ENCODE data around the gene MYO1E. TPM values are rescaled to one million over a fixed set of nuclear protein-coding genes. Genes with fewer than 3 reads are reported as not detected.

MYO1E gene
- polyA plus RNA-seq, 1 donor from 2014 or later: 0.38 TPM

GRCh38 chr15:59313641-59314332 lies 58.9 kb downstream of the MYO1E start:
- Histone ChIP-seq H3K9me2 (ENCODE audit: insufficient read depth, low read length) (no peaks in the 10 kb centered on the region), H3K9me3 (ENCODE audit: low read length) (no peaks in the 10 kb centered on the region), H3K27ac (ENCODE audit: low read length) (no peak overlapping the region), H4K20me1 (ENCODE audit: insufficient read depth) (no peaks in the 10 kb centered on the region), H2AFZ (ENCODE audit: low read depth, low read length) (no peak overlapping the region), H3K36me3 (ENCODE audit: insufficient read depth, low read length) (no peaks in the 10 kb centered on the region), H3K4me2 (ENCODE audit: low read length) (no peak overlapping the region), H3F3A (ENCODE audit: insufficient read depth, low read length, poor library complexity, severe bottlenecking) (no peaks in the 10 kb centered on the region), H3K9ac (ENCODE audit: low read length) (no peak overlapping the region), H3K27me3 (ENCODE audit: insufficient read depth, low read depth, low read length) (no peaks in the 10 kb centered on the region), H3K4me3 (ENCODE audit: low read length) (no peak overlapping the region), H3K79me2 (replicated peaks; ENCODE audit: insufficient read depth, low read length) (no peaks in the 10 kb centered on the region)
- no peak for TF ChIP-seq TAF1 (IDR thresholded peaks at IDR 0.05; ENCODE audit: low read depth)
- TF ChIP-seq CTCF (IDR thresholded peaks at IDR 0.05; ENCODE audit: poor library complexity, severe bottlenecking): no peak
- TF ChIP-seq EP300 (conservative IDR thresholded peaks at IDR 0.05; ENCODE audit: poor library complexity, severe bottlenecking): no peak
- no peak for TF ChIP-seq RAD21 (conservative IDR thresholded peaks at IDR 0.05)
- TF ChIP-seq REST (IDR thresholded peaks at IDR 0.05; ENCODE audit: borderline replicate concordance): no peak
- TF ChIP-seq SMC3 (conservative IDR thresholded peaks at IDR 0.05; ENCODE audit: poor library complexity): no peak
- TF ChIP-seq POLR2AphosphoS5 (IDR thresholded peaks at IDR 0.05): no peak
- TF ChIP-seq EZH2 (IDR thresholded peaks at IDR 0.05; ENCODE audit: borderline replicate concordance, insufficient read depth, low read length, poor library complexity, severe bottlenecking): no peak

- Histone ChIP-seq H3F3A (ENCODE audit: insufficient read depth, low read length, poor library complexity, severe bottlenecking) (no peaks in the 10 kb centered on the region), H3K79me2 (replicated peaks; ENCODE audit: insufficient read depth, low read length) (no peaks in the 10 kb centered on the region), H3K27me3 (ENCODE audit: insufficient read depth, low read depth, low read length) (no peaks in the 10 kb centered on the region), H3K9ac (ENCODE audit: low read length) (no peak overlapping the region), H3K27ac (ENCODE audit: low read length) (no peak overlapping the region), H3K36me3 (ENCODE audit: insufficient read depth, low read length) (no peaks in the 10 kb centered on the region), H3K9me2 (ENCODE audit: insufficient read depth, low read length) (no peaks in the 10 kb centered on the region), H3K4me2 (ENCODE audit: low read length) (no peak overlapping the region), H4K20me1 (ENCODE audit: insufficient read depth) (no peaks in the 10 kb centered on the region), H2AFZ (ENCODE audit: low read depth, low read length) (no peak overlapping the region), H3K9me3 (ENCODE audit: low read length) (no peaks in the 10 kb centered on the region), H3K4me3 (ENCODE audit: low read length) (no peak overlapping the region)
- no peak for TF ChIP-seq MXI1 (conservative IDR thresholded peaks at IDR 0.05; ENCODE audit: poor library complexity, severe bottlenecking)
- no peak for TF ChIP-seq SMC3 (conservative IDR thresholded peaks at IDR 0.05; ENCODE audit: poor library complexity)
- TF ChIP-seq EP300 (conservative IDR thresholded peaks at IDR 0.05; ENCODE audit: poor library complexity, severe bottlenecking): no peak
- TF ChIP-seq EZH2 (IDR thresholded peaks at IDR 0.05; ENCODE audit: borderline replicate concordance, insufficient read depth, low read length, poor library complexity, severe bottlenecking): no peak
- no peak for TF ChIP-seq REST (IDR thresholded peaks at IDR 0.05; ENCODE audit: borderline replicate concordance)
- TF ChIP-seq TAF1 (IDR thresholded peaks at IDR 0.05; ENCODE audit: low read depth): no peak
- no peak for TF ChIP-seq CTCF (IDR thresholded peaks at IDR 0.05; ENCODE audit: poor library complexity, severe bottlenecking)
- no peak for TF ChIP-seq RAD21 (conservative IDR thresholded peaks at IDR 0.05)
- TF ChIP-seq POLR2AphosphoS5 (IDR thresholded peaks at IDR 0.05): no peak
These were observed 60.5 kb downstream of the MYO1E start for GRCh38 chr15:59312205-59312604.
